ENCODE results near the gene TMED9. TPM values are rescaled to one million over a fixed set of nuclear protein-coding genes. Genes with fewer than 3 reads are reported as not detected.

TMED9 gene
- total and polyA plus RNA-seq, 2 of the 4 experiments (the other 2 are of a cell fraction) = 123 to 357 TPM

GRCh38 chr5:177588413-177588909 is 3.5 kb upstream of the TMED9 start:
- no peak overlapping the region for H3K18ac ChIP-seq (ENCODE audit: low read depth, low read length)
- CTCF ChIA-PET = no interaction called here

More at GRCh38 chr5:177588413-177588909, 3.5 kb upstream of the TMED9 start:
- no peak overlapping the region for H2AK9ac ChIP-seq (replicated peaks; ENCODE audit: low read depth, low read length, poor library complexity)
- no peak overlapping the region for H2BK120ac ChIP-seq (ENCODE audit: low read depth, low read length)
- no peak overlapping the region for H4K91ac ChIP-seq (ENCODE audit: insufficient read depth, low read depth, low read length)
- no peak overlapping the region for H4K8ac ChIP-seq (ENCODE audit: low read depth in 2 of 2, low read length in 2 of 2)
- H3K4me1 ChIP-seq (ENCODE audit: control insufficient read depth, insufficient read depth, low read length) = peaks cover 1% of the 10 kb centered on the region; the same call in 1 of the 2 replicates
- no peak overlapping the region for H2AFZ ChIP-seq (replicated peaks; ENCODE audit: low read length, poor library complexity)
- no peak overlapping the region for H3K9ac ChIP-seq (ENCODE audit: low read depth, low read length)
- H3K36me3 ChIP-seq (ENCODE audit: control insufficient read depth, insufficient read depth, low read length) = peaks cover 2% of the 10 kb centered on the region
- no peak for ATAC-seq (ENCODE audit: low read depth)
- TF ChIP-seq RCOR1 (IDR thresholded peaks at IDR 0.05; ENCODE audit: insufficient replicate concordance, low read length) (no peak), RAD21 (IDR thresholded peaks at IDR 0.05; ENCODE audit: low read length) (no peak)
- peaks cover 2% of the 10 kb centered on the region; the same call in 1 of the 2 replicates for H4K20me1 ChIP-seq (ENCODE audit: insufficient read depth, low read length)
- H2BK20ac ChIP-seq (ENCODE audit: low read depth, low read length) = no peak overlapping the region
- no peak overlapping the region for H3K4ac ChIP-seq (ENCODE audit: low read depth, low read length)
- POLR2A ChIA-PET (ENCODE audit: unreplicated experiment) = no interaction called here
- no peak for DNase-seq
- in situ Hi-C loops (cut with MboI; ENCODE audit: low sequenced_read_pairs) = no loop called here
- no TSS peak for BruUV-seq (replicated peaks)
- peaks cover 2% of the 10 kb centered on the region for H3K27me3 ChIP-seq (ENCODE audit: control insufficient read depth, insufficient read depth, low read length)
- no peak overlapping the region for H3K14ac ChIP-seq (replicated peaks; ENCODE audit: low read depth, low read length)
- H3K27ac ChIP-seq (ENCODE audit: insufficient read depth, low read length) = no peak overlapping the region
- no peak overlapping the region for H2AK5ac ChIP-seq (ENCODE audit: low read depth, low read length)
- H3K4me3 ChIP-seq (ENCODE audit: insufficient read depth, low read depth, low read length) = no peak overlapping the region
- no peak overlapping the region for H3K56ac ChIP-seq (ENCODE audit: extremely low read depth, insufficient read depth, low read length)
- no peak overlapping the region for H3K4me2 ChIP-seq (ENCODE audit: low read depth, low read length)
- intact Hi-C loops (cut with micrococcal nuclease) = no loop called here
- H3K23ac ChIP-seq (ENCODE audit: low read depth, low read length) = no peak overlapping the region
- H3K9me1 ChIP-seq (ENCODE audit: insufficient read depth, low read length) = peaks cover 10% of the 10 kb centered on the region
- dilution Hi-C loops (cut with HindIII; ENCODE audit: low sequenced_read_pairs, unreplicated experiment) = no loop called here
- peaks cover 7 to 12% of the 10 kb centered on the region in 2 experiments for H3K79me1 ChIP-seq (ENCODE audit: low read depth in 1 of 2, low read length in 2 of 2)
- H2BK15ac ChIP-seq (ENCODE audit: low read depth, low read length) = no peak overlapping the region
- WGBS, 2 experiments (ENCODE audit: extremely low coverage in 2 of 2, insufficient read length in 1 of 2) = 54% methylated on average over 4 of the region's 13 CpGs; no CpG with 5 or more reads in 1 of the 2 experiments
- H3K9me3 ChIP-seq (ENCODE audit: control insufficient read depth, insufficient read depth, low read length) = no peaks in the 10 kb centered on the region
- H4K5ac ChIP-seq (ENCODE audit: low read depth, low read length) = no peak overlapping the region
- H2BK5ac ChIP-seq (ENCODE audit: low read depth, low read length, poor library complexity, severe bottlenecking) = no peak overlapping the region
